ENCODE results near the gene SGMS1. TPM values are rescaled to one million over a fixed set of nuclear protein-coding genes. Genes with fewer than 3 reads are reported as not detected.
"Not testable (repeated sequence)": the region's sequence is repeated elsewhere in the genome, so short reads cannot be mapped to it uniquely, and the experiment has no call there.

The SGMS1 gene
- total and polyA plus RNA-seq, 12 donors, result 7.3 to 24.3 (median 17.1) TPM

GRCh38 chr10:50373821-50374501 lies 249.8 kb downstream of the SGMS1 start:
- H3K4me3 ChIP-seq, result no peak overlapping the region
- peaks cover 0 to 38% (median 25%) of the 10 kb centered on the region in 9 donors for H3K4me1 ChIP-seq
- intact Hi-C loops (cut with DNase I), result loop anchor here in 2 of 10 donors (5.0 to 10.0 kb wide), 3 partner anchors 47 to 251 kb away; partner anchors contain the start of gene SGMS1 (in 1 of the 2)
- TF ChIP-seq, protein P1, sequence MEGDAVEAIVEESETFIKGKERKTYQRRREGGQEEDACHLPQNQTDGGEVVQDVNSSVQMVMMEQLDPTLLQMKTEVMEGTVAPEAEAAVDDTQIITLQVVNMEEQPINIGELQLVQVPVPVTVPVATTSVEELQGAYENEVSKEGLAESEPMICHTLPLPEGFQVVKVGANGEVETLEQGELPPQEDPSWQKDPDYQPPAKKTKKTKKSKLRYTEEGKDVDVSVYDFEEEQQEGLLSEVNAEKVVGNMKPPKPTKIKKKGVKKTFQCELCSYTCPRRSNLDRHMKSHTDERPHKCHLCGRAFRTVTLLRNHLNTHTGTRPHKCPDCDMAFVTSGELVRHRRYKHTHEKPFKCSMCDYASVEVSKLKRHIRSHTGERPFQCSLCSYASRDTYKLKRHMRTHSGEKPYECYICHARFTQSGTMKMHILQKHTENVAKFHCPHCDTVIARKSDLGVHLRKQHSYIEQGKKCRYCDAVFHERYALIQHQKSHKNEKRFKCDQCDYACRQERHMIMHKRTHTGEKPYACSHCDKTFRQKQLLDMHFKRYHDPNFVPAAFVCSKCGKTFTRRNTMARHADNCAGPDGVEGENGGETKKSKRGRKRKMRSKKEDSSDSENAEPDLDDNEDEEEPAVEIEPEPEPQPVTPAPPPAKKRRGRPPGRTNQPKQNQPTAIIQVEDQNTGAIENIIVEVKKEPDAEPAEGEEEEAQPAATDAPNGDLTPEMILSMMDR (IDR thresholded peaks at IDR 0.05), result no peak
- peak overlapping the region in 9 of 10 donors; percentile 10 to 77 (median 62) for H3K27ac ChIP-seq
- H3K27me3 ChIP-seq, result no peaks in the 10 kb centered on the region
- peaks cover 0 to 6% (median 0%) of the 10 kb centered on the region in 11 donors for H3K9me3 ChIP-seq
- whole genome bisulfite sequencing, 2 donors, result 14 to 29% methylated on average over 1 of the region's 1 CpG
- ATAC-seq, result peak; percentile 37 to 82 (median 58)
- no peaks in the 10 kb centered on the region for H3K36me3 ChIP-seq
- DNase-seq, result no peak

- no peaks in the 10 kb centered on the region for H3K27me3 ChIP-seq
- H3K36me3 ChIP-seq, result no peaks in the 10 kb centered on the region
- ATAC-seq (no peak), DNase-seq (no peak)
- peaks cover 0 to 38% (median 20%) of the 10 kb centered on the region in 9 donors for H3K4me1 ChIP-seq
- H3K4me3 ChIP-seq, result no peak overlapping the region
- H3K9me3 ChIP-seq, result no peaks in the 10 kb centered on the region
- TF ChIP-seq, protein P1 (IDR thresholded peaks at IDR 0.05), result no peak
- H3K27ac ChIP-seq, result no peak overlapping the region
- intact Hi-C loops (cut with DNase I), result loop anchor here in 2 of 10 donors (5.0 to 10.0 kb wide), 3 partner anchors 43 to 255 kb away; partner anchors contain the start of gene SGMS1 (in 1 of the 2)
- 96 to 98% methylated on average over 1 of the region's 1 CpG for WGBS, 2 donors
These were observed 253.8 kb downstream of the SGMS1 start for GRCh38 chr10:50369931-50370330.

GRCh38 chr10:50367732-50368131 lies 256.0 kb downstream of the SGMS1 start:
- Histone ChIP-seq H3K9me3 (peaks cover 0 to 4% (median 0%) of the 10 kb centered on the region in 11 donors), H3K27ac (no peak overlapping the region), H3K4me3 (no peak overlapping the region), H3K36me3 (no peaks in the 10 kb centered on the region), H3K4me1 (peaks cover 0 to 16% (median under 1%) of the 10 kb centered on the region in 9 donors), H3K27me3 (no peaks in the 10 kb centered on the region)
- 87 to 91% methylated on average over 1 of the region's 1 CpG for WGBS, 2 donors
- DNase-seq (no peak), ATAC-seq (peak in 3 of 8 donors; percentile 20 to 59 (median 49))
- intact Hi-C loops (cut with DNase I), result no loop called here
- TF ChIP-seq, protein P1 (IDR thresholded peaks at IDR 0.05), result peak in 7 of 9 donors; percentile 24 to 46 (median 37)

GRCh38 chr10:50366421-50366820 lies 257.3 kb downstream of the SGMS1 start:
- DNase-seq; H3K27me3 ChIP-seq; H3K36me3 ChIP-seq; intact Hi-C loops (cut with DNase I); H3K9me3 ChIP-seq; H3K27ac ChIP-seq; ATAC-seq; H3K4me3 ChIP-seq: not testable (repeated sequence)
- 66 to 93% methylated on average over 4 of the region's 4 CpGs for WGBS, 2 donors
- peaks cover 0 to 15% (median 0%) of the 10 kb centered on the region in 9 donors for H3K4me1 ChIP-seq

- intact Hi-C loops (cut with DNase I); H3K27ac ChIP-seq; H3K36me3 ChIP-seq; ATAC-seq; H3K27me3 ChIP-seq; H3K4me3 ChIP-seq; DNase-seq; H3K9me3 ChIP-seq: not testable (repeated sequence)
- WGBS, 2 donors, result 62 to 72% methylated on average over 3 of the region's 3 CpGs
- peaks cover 0 to 31% (median 16%) of the 10 kb centered on the region in 9 donors for H3K4me1 ChIP-seq
These were observed 259.0 kb downstream of the SGMS1 start for GRCh38 chr10:50364730-50365129.

Measured in heart right ventricle (tissue), 16 donors.